Activated B cell treated with CpG ODN at 0.5 μM for 24 hours (primary cell): ENCODE results near the gene MRPL55. TPM values are rescaled to one million over a fixed set of nuclear protein-coding genes. Genes with fewer than 3 reads are reported as not detected.

ENCODE experiments used
- ATAC-seq: fragments of 200-7000 bp; cut with Tn5 transposase; one replicate; pipeline ENCODE4 v1.10.0; 2021; ENCODE audit warnings: low read depth, mild to moderate bottlenecking, moderate library complexity
- CTCF ChIA-PET: fragments of 350-600 bp; sonication (Branson Sonifier 250); formaldehyde crosslinking; loops from one replicate; lab custom pipeline; 2021; ENCODE audit warnings: antibody characterized with exemption; lab: Charles Lee
- POLR2A ChIA-PET: fragments of 350-600 bp; sonication (Branson Sonifier 250); formaldehyde crosslinking; loops from one replicate; lab custom pipeline; 2021; ENCODE audit warnings: antibody characterized with exemption; lab: Charles Lee
- DNase-seq: peaks from one replicate; pipeline ENCODE4 v3.0.0; 2022
- H3K27ac Mint-ChIP-seq: one replicate; pipeline ENCODE4 v1.8.0; 2020; ENCODE audit warnings: mixed read lengths
- H3K27me3 Mint-ChIP-seq: one replicate; pipeline ENCODE4 v1.8.0; 2021; ENCODE audit warnings: mixed read lengths
- H3K36me3 Mint-ChIP-seq: one replicate; pipeline ENCODE4 v1.8.0; 2021; ENCODE audit warnings: low read depth, mixed read lengths
- H3K4me1 Mint-ChIP-seq: one replicate; pipeline ENCODE4 v1.8.0; 2021; ENCODE audit warnings: mixed read lengths
- H3K4me3 Mint-ChIP-seq: one replicate; pipeline ENCODE4 v1.8.0; 2020; ENCODE audit warnings: mild to moderate bottlenecking, mixed read lengths
- H3K9me3 Mint-ChIP-seq: one replicate; pipeline ENCODE4 v1.8.0; 2020; ENCODE audit warnings: mixed read lengths
- CTCF ChIP-seq: fragments of 200-600 bp; IDR thresholded peaks from one replicate; pipeline ENCODE4 v1.8.0; 2022; ENCODE audit warnings: antibody characterized with exemption, mild to moderate bottlenecking
- intact Hi-C: fragments of 100-400 bp; cut with micrococcal nuclease; formaldehyde crosslinking; loops from one replicate; pipeline ENCODE4 v1.15.1; 2024
- total RNA-seq: library from RNA; stranded (reverse); gene quantifications from 2 replicates; pipeline ENCODE4 v1.2.3, GENCODE V29; 2022

The MRPL55 gene
- total RNA-seq, 1 donor from 2014 or later, result 34.0 TPM

GRCh38 chr1:228087771-228088251, 21.3 kb downstream of the MRPL55 start:
- DNase-seq (no peak), ATAC-seq (no peak)
- TF ChIP-seq CTCF, result no peak
- Mint-ChIP-seq H3K27ac (no peak overlapping the region), H3K4me1 (peaks cover 92% of the 10 kb centered on the region), H3K9me3 (no peaks in the 10 kb centered on the region), H3K4me3 (peak overlapping the region; percentile 44), H3K27me3 (no peaks in the 10 kb centered on the region), H3K36me3 (peaks cover 54% of the 10 kb centered on the region)
- intact Hi-C loops, result loop anchor here (10.0 kb wide), 1 partner anchor 1417 kb away; the partner anchor contains the start of gene NUP133
- ChIA-PET CTCF (no interaction called here), POLR2A (interaction anchor here (0.6 kb wide), 1 partner anchor 319 kb away, joined by 4 read pairs; the partner anchor contains the start of gene TRIM11)

- Mint-ChIP-seq H3K36me3 (peaks cover 36% of the 10 kb centered on the region), H3K27ac (peak overlapping the region; percentile 42), H3K9me3 (no peaks in the 10 kb centered on the region), H3K4me1 (peaks cover 76% of the 10 kb centered on the region), H3K27me3 (no peaks in the 10 kb centered on the region), H3K4me3 (peak overlapping the region; percentile 93)
- ATAC-seq (no peak), DNase-seq (no peak)
- CTCF ChIA-PET, result no interaction called here
- TF ChIP-seq CTCF, result no peak
- POLR2A ChIA-PET, result no interaction called here
- intact Hi-C loops, result loop anchor here (10.0 kb wide), 1 partner anchor 1419 kb away; the partner anchor contains the start of gene NUP133
Measured at GRCh38 chr1:228085287-228085951, 23.7 kb downstream of the MRPL55 start.

- no peak for TF ChIP-seq CTCF
- CTCF ChIA-PET, result no interaction called here
- POLR2A ChIA-PET, result no interaction called here
- DNase-seq (no peak), ATAC-seq (no peak)
- peak overlapping the region; percentile 66 for H3K27ac Mint-ChIP-seq
- H3K36me3 Mint-ChIP-seq, result peaks cover 36% of the 10 kb centered on the region
- H3K4me3 Mint-ChIP-seq, result peak overlapping the region; percentile 93
- H3K27me3 Mint-ChIP-seq, result no peaks in the 10 kb centered on the region
- peaks cover 70% of the 10 kb centered on the region for H3K4me1 Mint-ChIP-seq
- no peaks in the 10 kb centered on the region for H3K9me3 Mint-ChIP-seq
- intact Hi-C loops, result loop anchor here (10.0 kb wide), 1 partner anchor 1420 kb away; the partner anchor contains the start of gene NUP133
Measured at GRCh38 chr1:228084797-228085196, 24.3 kb downstream of the MRPL55 start.

- peak overlapping the region; percentile 93 for H3K4me3 Mint-ChIP-seq
- intact Hi-C loops, result loop anchor here (10.0 kb wide), 1 partner anchor 1420 kb away; the partner anchor contains the start of gene NUP133
- peak overlapping the region; percentile 66 for H3K27ac Mint-ChIP-seq
- ATAC-seq, result no peak
- TF ChIP-seq CTCF, result no peak
- H3K4me1 Mint-ChIP-seq, result peaks cover 65% of the 10 kb centered on the region
- H3K36me3 Mint-ChIP-seq, result peaks cover 35% of the 10 kb centered on the region
- ChIA-PET POLR2A (interaction anchor here (0.8 to 3.1 kb wide), 2 partner anchors 24 to 30 kb away, joined by 3 to 20 read pairs; partner anchors contain the start of gene MRPL55), CTCF (no interaction called here)
- DNase-seq, result no peak
- H3K27me3 Mint-ChIP-seq, result no peaks in the 10 kb centered on the region
- no peaks in the 10 kb centered on the region for H3K9me3 Mint-ChIP-seq
Measured at GRCh38 chr1:228084325-228084724, 24.8 kb downstream of the MRPL55 start.

GRCh38 chr1:228083871-228084278, 25.2 kb downstream of the MRPL55 start:
- Mint-ChIP-seq H3K4me3 (peak overlapping the region; percentile 93), H3K27ac (peak overlapping the region; percentile 88), H3K36me3 (peaks cover 31% of the 10 kb centered on the region), H3K27me3 (no peaks in the 10 kb centered on the region), H3K9me3 (no peaks in the 10 kb centered on the region), H3K4me1 (peaks cover 61% of the 10 kb centered on the region)
- TF ChIP-seq CTCF, result no peak
- CTCF ChIA-PET, result no interaction called here
- POLR2A ChIA-PET, result interaction anchor here (0.8 to 3.1 kb wide), 3 partner anchors 25 to 82 kb away, joined by 3 to 26 read pairs (median 20); partner anchors contain the start of genes IBA57 and MRPL55
- intact Hi-C loops, result loop anchor here (2.0 to 10.0 kb wide), 3 partner anchors 25 to 1421 kb away; partner anchors contain the start of gene NUP133
- no peak for DNase-seq
- no peak for ATAC-seq
